ENCODE results near the gene RHOA. TPM values are rescaled to one million over a fixed set of nuclear protein-coding genes. Genes with fewer than 3 reads are reported as not detected.
"Not testable (repeated sequence)": the region's sequence is repeated elsewhere in the genome, so short reads cannot be mapped to it uniquely, and the experiment has no call there.

The RHOA gene
- total RNA-seq, 2 experiments from 2014 or later, result 518 to 520 TPM

GRCh38 chr3:49343163-49343562, 68.6 kb downstream of the RHOA start:
- Mint-ChIP-seq H3K4me1 (ENCODE audit: low read depth) (peaks cover 40% of the 10 kb centered on the region), H3K27me3 (ENCODE audit: low read depth) (no peaks in the 10 kb centered on the region), H3K36me3 (ENCODE audit: low read depth) (peaks cover 8% of the 10 kb centered on the region), H3K27ac (no peak overlapping the region), H3K9me3 (ENCODE audit: insufficient read depth) (no peaks in the 10 kb centered on the region), H3K4me3 (no peak overlapping the region)
- ATAC-seq, result no peak
- ChIA-PET POLR2A (interaction anchor here (0.6 to 1.1 kb wide), 3 partner anchors 8 to 432 kb away, joined by 3 to 5 read pairs (median 3); no protein-coding TSS in a partner anchor), CTCF (interaction anchor here (1.0 to 2.6 kb wide), 3 partner anchors 73 to 106 kb away, joined by 3 to 10 read pairs (median 6); no protein-coding TSS in a partner anchor)
- no peak for DNase-seq

- peak overlapping the region; percentile 29 for H3K4me3 Mint-ChIP-seq
- DNase-seq, result no peak
- H3K9me3 Mint-ChIP-seq (ENCODE audit: insufficient read depth), result no peaks in the 10 kb centered on the region
Observed at GRCh38 chr3:49341996-49342395, 69.8 kb downstream of the RHOA start.

GRCh38 chr3:49339941-49340800, 71.6 kb downstream of the RHOA start, which contains the start of gene USP4:
TSS of gene USP4 (minus strand) at chr3:49340053. CDS start at chr3:49340024, 29 bp downstream.
- ATAC-seq (peak; percentile 93), DNase-seq (peak; percentile 95)
- CTCF ChIA-PET, result interaction anchor here (0.7 to 3.3 kb wide), 43 partner anchors 9 to 442 kb away, joined by 3 to 53 read pairs (median 4); partner anchors contain the start of genes BSN, DAG1, GPX1 and KLHDC8B
- Mint-ChIP-seq H3K27ac (peak within 1 kb of the TSS; percentile 100), H3K36me3 (ENCODE audit: low read depth) (peaks cover 21% of the 10 kb centered on the region), H3K4me1 (ENCODE audit: low read depth) (peaks cover 47% of the 10 kb centered on the region), H3K9me3 (ENCODE audit: insufficient read depth) (no peaks in the 10 kb centered on the region), H3K27me3 (ENCODE audit: low read depth) (no peaks in the 10 kb centered on the region), H3K4me3 (peak within 1 kb of the TSS; percentile 97)
- POLR2A ChIA-PET, result interaction anchor here (0.6 to 2.6 kb wide), 35 partner anchors 9 to 851 kb away, joined by 3 to 51 read pairs (median 4); partner anchors contain the start of genes ARIH2, CCDC71, DAG1 and GPX1

More at GRCh38 chr3:49341996-49342395, 69.8 kb downstream of the RHOA start:
- no peak for ATAC-seq
- POLR2A ChIA-PET, result interaction anchor here (1.0 to 1.1 kb wide), 2 partner anchors 9 to 248 kb away, joined by 5 read pairs; partner anchors contain the start of gene QRICH1
- Mint-ChIP-seq H3K27me3 (ENCODE audit: low read depth) (no peaks in the 10 kb centered on the region), H3K27ac (peak overlapping the region; percentile 85), H3K4me1 (ENCODE audit: low read depth) (peaks cover 43% of the 10 kb centered on the region), H3K36me3 (ENCODE audit: low read depth) (peaks cover 12% of the 10 kb centered on the region)
- CTCF ChIA-PET, result interaction anchor here (1.5 to 1.8 kb wide), 2 partner anchors 74 to 107 kb away, joined by 3 to 6 read pairs; no protein-coding TSS in a partner anchor

- ATAC-seq, result peak; percentile 7
- no peaks in the 10 kb centered on the region for H3K27me3 Mint-ChIP-seq (ENCODE audit: low read depth)
- DNase-seq, result no peak
- H3K27ac Mint-ChIP-seq, result peak overlapping the region; percentile 100
- H3K4me1 Mint-ChIP-seq (ENCODE audit: low read depth), result peaks cover 48% of the 10 kb centered on the region
- CTCF ChIA-PET, result interaction anchor here (0.7 to 3.3 kb wide), 34 partner anchors 8 to 441 kb away, joined by 3 to 53 read pairs (median 5); partner anchors contain the start of genes DAG1, GPX1, KLHDC8B and NICN1
- POLR2A ChIA-PET, result interaction anchor here (0.6 to 2.6 kb wide), 30 partner anchors 8 to 655 kb away, joined by 3 to 51 read pairs (median 5); partner anchors contain the start of genes ARIH2, CCDC71, DAG1 and GPX1
- H3K4me3 Mint-ChIP-seq, result peak overlapping the region; percentile 97
- peaks cover 27% of the 10 kb centered on the region for H3K36me3 Mint-ChIP-seq (ENCODE audit: low read depth)
- H3K9me3 Mint-ChIP-seq (ENCODE audit: insufficient read depth), result no peaks in the 10 kb centered on the region
Observed at GRCh38 chr3:49339581-49339940, 72.2 kb downstream of the RHOA start.

- DNase-seq (no peak), ATAC-seq (no peak)
- peaks cover 40% of the 10 kb centered on the region for H3K4me1 Mint-ChIP-seq (ENCODE audit: low read depth)
- no peak overlapping the region for H3K4me3 Mint-ChIP-seq
- H3K9me3 Mint-ChIP-seq (ENCODE audit: insufficient read depth), result no peaks in the 10 kb centered on the region
- no peaks in the 10 kb centered on the region for H3K27me3 Mint-ChIP-seq (ENCODE audit: low read depth)
- ChIA-PET CTCF (interaction anchor here (3.4 kb wide), 1 partner anchor 115 kb away, joined by 15 read pairs; no protein-coding TSS in a partner anchor), POLR2A (no interaction called here)
- peaks cover 57% of the 10 kb centered on the region for H3K36me3 Mint-ChIP-seq (ENCODE audit: low read depth)
- peak overlapping the region; percentile 81 for H3K27ac Mint-ChIP-seq
Observed at GRCh38 chr3:49333916-49334633, 77.7 kb downstream of the RHOA start.

- ATAC-seq (peak; percentile 62), DNase-seq (no peak)
- H3K9me3 Mint-ChIP-seq (ENCODE audit: insufficient read depth), result no peaks in the 10 kb centered on the region
- POLR2A ChIA-PET, result interaction anchor here (0.6 to 1.4 kb wide), 3 partner anchors 78 to 396 kb away, joined by 3 to 5 read pairs (median 3); partner anchors contain the start of gene RHOA
- peaks cover 54% of the 10 kb centered on the region for H3K36me3 Mint-ChIP-seq (ENCODE audit: low read depth)
- no peaks in the 10 kb centered on the region for H3K27me3 Mint-ChIP-seq (ENCODE audit: low read depth)
- peaks cover 31% of the 10 kb centered on the region for H3K4me1 Mint-ChIP-seq (ENCODE audit: low read depth)
- no peak overlapping the region for H3K4me3 Mint-ChIP-seq
- peak overlapping the region; percentile 81 for H3K27ac Mint-ChIP-seq
- CTCF ChIA-PET, result interaction anchor here (3.4 kb wide), 1 partner anchor 116 kb away, joined by 15 read pairs; no protein-coding TSS in a partner anchor
Observed at GRCh38 chr3:49333091-49333490, 78.7 kb downstream of the RHOA start.

- no peaks in the 10 kb centered on the region for H3K27me3 Mint-ChIP-seq (ENCODE audit: low read depth)
- peaks cover 16% of the 10 kb centered on the region for H3K4me1 Mint-ChIP-seq (ENCODE audit: low read depth)
- no peak overlapping the region for H3K27ac Mint-ChIP-seq
- H3K36me3 Mint-ChIP-seq (ENCODE audit: low read depth), result peaks cover 63% of the 10 kb centered on the region
- ChIA-PET CTCF (no interaction called here), POLR2A (no interaction called here)
- DNase-seq (no peak), ATAC-seq (no peak)
- no peaks in the 10 kb centered on the region for H3K9me3 Mint-ChIP-seq (ENCODE audit: insufficient read depth)
- H3K4me3 Mint-ChIP-seq, result no peak overlapping the region
Observed at GRCh38 chr3:49329186-49329585, 82.6 kb downstream of the RHOA start.

- peaks cover 63% of the 10 kb centered on the region for H3K36me3 Mint-ChIP-seq (ENCODE audit: low read depth)
- H3K27ac Mint-ChIP-seq, result peak overlapping the region; percentile 44
- CTCF ChIA-PET; H3K4me3 Mint-ChIP-seq; DNase-seq; POLR2A ChIA-PET; ATAC-seq; H3K4me1 Mint-ChIP-seq (ENCODE audit: low read depth); H3K9me3 Mint-ChIP-seq (ENCODE audit: insufficient read depth); H3K27me3 Mint-ChIP-seq (ENCODE audit: low read depth): not testable (repeated sequence)
Observed at GRCh38 chr3:49328350-49328749, 83.4 kb downstream of the RHOA start.

GRCh38 chr3:49327485-49327884, 84.3 kb downstream of the RHOA start:
- ATAC-seq (no peak), DNase-seq (no peak)
- H3K27me3 Mint-ChIP-seq (ENCODE audit: low read depth), result no peaks in the 10 kb centered on the region
- H3K4me3 Mint-ChIP-seq, result no peak overlapping the region
- H3K4me1 Mint-ChIP-seq (ENCODE audit: low read depth), result no peaks in the 10 kb centered on the region
- POLR2A ChIA-PET, result no interaction called here
- CTCF ChIA-PET, result interaction anchor here (1.0 kb wide), 1 partner anchor 122 kb away, joined by 4 read pairs; no protein-coding TSS in a partner anchor
- H3K27ac Mint-ChIP-seq, result no peak overlapping the region
- peaks cover 57% of the 10 kb centered on the region for H3K36me3 Mint-ChIP-seq (ENCODE audit: low read depth)
- H3K9me3 Mint-ChIP-seq (ENCODE audit: insufficient read depth), result no peaks in the 10 kb centered on the region

GRCh38 chr3:49324768-49325167, 87.0 kb downstream of the RHOA start:
- H3K27me3 Mint-ChIP-seq (ENCODE audit: low read depth), result no peaks in the 10 kb centered on the region
- POLR2A ChIA-PET, result interaction anchor here (2.0 kb wide), 1 partner anchor 15 kb away, joined by 6 read pairs; the partner anchor contains the start of gene USP4
- H3K36me3 Mint-ChIP-seq (ENCODE audit: low read depth), result peaks cover 66% of the 10 kb centered on the region
- no peak overlapping the region for H3K4me3 Mint-ChIP-seq
- H3K4me1 Mint-ChIP-seq (ENCODE audit: low read depth), result no peaks in the 10 kb centered on the region
- ATAC-seq (no peak), DNase-seq (no peak)
- no peaks in the 10 kb centered on the region for H3K9me3 Mint-ChIP-seq (ENCODE audit: insufficient read depth)
- CTCF ChIA-PET, result interaction anchor here (2.2 kb wide), 1 partner anchor 15 kb away, joined by 8 read pairs; the partner anchor contains the start of gene USP4
- H3K27ac Mint-ChIP-seq, result no peak overlapping the region

Measured in activated CD8-positive, alpha-beta T cell treated with anti-CD3 and anti-CD28 coated beads, Interleukin-2, amount 10 ng/mL, durations not matched to agents 7 days and 5 days (primary cell).